DOHH2 (cell line): Measurements from ENCODE around the gene CTSD.

ENCODE experiments used
- H3F3A ChIP-seq: fragments of 200-600 bp; sonication (generic), shearing (Covaris generic); 2 replicates; pipeline ENCODE4 v1.6.0; 2016; ENCODE audit warnings: antibody characterized with exemption, mild to moderate bottlenecking; ENCODE audit not compliant: control insufficient read depth, insufficient read depth
- H3K27ac ChIP-seq: fragments of 200-600 bp; sonication (generic); 2 replicates; pipeline ENCODE4 v1.5.1; 2014; ENCODE audit warnings: low read depth, mild to moderate bottlenecking, low read length, moderate library complexity
- H3K27me3 ChIP-seq: fragments of 200-600 bp; sonication (generic); 2 replicates; pipeline ENCODE4 v1.6.1; 2014; ENCODE audit warnings: mild to moderate bottlenecking, low read length, mixed read lengths; ENCODE audit not compliant: control insufficient read depth
- H3K36me3 ChIP-seq: fragments of 200-600 bp; sonication (generic); 2 replicates; pipeline ENCODE4 v1.6.1; 2014; ENCODE audit warnings: mild to moderate bottlenecking, low read length, moderate library complexity, mixed read lengths; ENCODE audit not compliant: control insufficient read depth
- H3K4me1 ChIP-seq: fragments of 200-600 bp; sonication (generic); 2 replicates; pipeline ENCODE4 v1.6.1; 2014; ENCODE audit warnings: mild to moderate bottlenecking, low read length, mixed read lengths; ENCODE audit not compliant: control insufficient read depth
- H3K4me2 ChIP-seq: fragments of 200-600 bp; sonication (generic); 2 replicates; pipeline ENCODE4 v1.6.0; 2014; ENCODE audit warnings: mild to moderate bottlenecking, low read length, moderate library complexity
- H3K4me3 ChIP-seq: fragments of 200-600 bp; sonication (generic); 2 replicates; pipeline ENCODE4 v1.5.1; 2014; ENCODE audit warnings: mild to moderate bottlenecking, low read length, mixed read lengths
- H3K79me2 ChIP-seq: fragments of 200-600 bp; sonication (generic); 2 replicates; pipeline ENCODE4 v1.6.1; 2014; ENCODE audit warnings: mild to moderate bottlenecking, low read length, mixed read lengths; ENCODE audit not compliant: control insufficient read depth
- H3K9me2 ChIP-seq: fragments of 200-600 bp; sonication (generic); replicated peaks from 2 replicates; pipeline ENCODE4 v1.6.1; 2014; ENCODE audit warnings: mild to moderate bottlenecking, low read length, mixed read lengths; ENCODE audit not compliant: control insufficient read depth
- H3K9me3 ChIP-seq: fragments of 200-600 bp; sonication (generic); 2 replicates; pipeline ENCODE4 v1.6.1; 2014; ENCODE audit warnings: antibody characterized with exemption, low read length, mixed read lengths; ENCODE audit not compliant: control insufficient read depth, insufficient read depth
- H4K20me1 ChIP-seq: fragments of 200-600 bp; sonication (generic); 2 replicates; pipeline ENCODE4 v1.6.0; 2014; ENCODE audit warnings: low read depth, mild to moderate bottlenecking, antibody characterized with exemption, low read length, moderate library complexity; ENCODE audit not compliant: control insufficient read depth, insufficient read depth
- CTCF ChIP-seq: fragments of 200-600 bp; sonication (generic); IDR thresholded peaks from one replicate; pipeline ENCODE4 v1.5.1; 2014; ENCODE audit warnings: antibody characterized with exemption, mild to moderate bottlenecking, low read depth, low read length; ENCODE audit not compliant: poor library complexity, severe bottlenecking
- EZH2phosphoT487 ChIP-seq: fragments of 200-600 bp; sonication (generic); IDR thresholded peaks from 2 replicates; pipeline ENCODE4 v1.6.1; 2017; ENCODE audit warnings: borderline replicate concordance, mild to moderate bottlenecking, antibody characterized with exemption, low read length, moderate library complexity, mixed read lengths

Gene CTSD

GRCh38 chr11:1778141-1778911, 14.6 kb upstream of the CTSD start:
- Histone ChIP-seq H3K4me3 (no peak overlapping the region), H3K36me3 (no peaks in the 10 kb centered on the region), H3F3A (no peaks in the 10 kb centered on the region), H3K9me2 (no peaks in the 10 kb centered on the region), H3K79me2 (no peaks in the 10 kb centered on the region), H3K4me1 (no peaks in the 10 kb centered on the region), H3K27ac (no peak overlapping the region), H3K27me3 (peaks cover 4% of the 10 kb centered on the region; the same call in 1 of the 2 replicates), H4K20me1 (no peaks in the 10 kb centered on the region), H3K9me3 (no peaks in the 10 kb centered on the region), H3K4me2 (no peak overlapping the region)
- no peak for TF ChIP-seq CTCF
- TF ChIP-seq EZH2phosphoT487, result no peak

GRCh38 chr11:1777737-1778136, 14.0 kb upstream of the CTSD start:
- no peaks in the 10 kb centered on the region for H3K36me3 ChIP-seq
- no peaks in the 10 kb centered on the region for H3K9me3 ChIP-seq
- H4K20me1 ChIP-seq, result no peaks in the 10 kb centered on the region
- no peak overlapping the region for H3K4me3 ChIP-seq
- H3F3A ChIP-seq, result no peaks in the 10 kb centered on the region
- peaks cover 3% of the 10 kb centered on the region; the same call in 1 of the 2 replicates for H3K27me3 ChIP-seq
- H3K4me1 ChIP-seq, result no peaks in the 10 kb centered on the region
- H3K9me2 ChIP-seq, result no peaks in the 10 kb centered on the region
- TF ChIP-seq EZH2phosphoT487, result no peak
- TF ChIP-seq CTCF, result no peak
- H3K79me2 ChIP-seq, result no peaks in the 10 kb centered on the region
- H3K27ac ChIP-seq, result no peak overlapping the region
- no peak overlapping the region for H3K4me2 ChIP-seq

- H3F3A ChIP-seq, result no peaks in the 10 kb centered on the region
- no peaks in the 10 kb centered on the region for H3K9me3 ChIP-seq
- H4K20me1 ChIP-seq, result no peaks in the 10 kb centered on the region
- H3K36me3 ChIP-seq, result no peaks in the 10 kb centered on the region
- no peaks in the 10 kb centered on the region for H3K79me2 ChIP-seq
- TF ChIP-seq CTCF (no peak), EZH2phosphoT487 (no peak)
- no peak overlapping the region for H3K4me2 ChIP-seq
- no peak overlapping the region for H3K4me3 ChIP-seq
- H3K27me3 ChIP-seq, result no peaks in the 10 kb centered on the region
- no peak overlapping the region for H3K27ac ChIP-seq
- no peaks in the 10 kb centered on the region for H3K9me2 ChIP-seq
- no peaks in the 10 kb centered on the region for H3K4me1 ChIP-seq
Observed at GRCh38 chr11:1776944-1777715, 13.4 kb upstream of the CTSD start.
